H1 (cell line): ENCODE results near the gene GABRR3. TPM values are rescaled to one million over a fixed set of nuclear protein-coding genes. Genes with fewer than 3 reads are reported as not detected.

Experiments used
- CTCF ChIA-PET: fragments of 300-600 bp; sonication (Branson Sonifier 250); formaldehyde crosslinking; loops from one replicate; lab custom pipeline; 2021; ENCODE audit not compliant: partially characterized antibody; lab: Charles Lee
- POLR2A ChIA-PET: fragments of 300-600 bp; sonication (Branson Sonifier 250); formaldehyde crosslinking; loops from one replicate; lab custom pipeline; 2021; ENCODE audit warnings: inconsistent platforms; ENCODE audit not compliant: partially characterized antibody; lab: Charles Lee
- DNase-seq, 2 experiments: peaks; one replicate each; pipeline versions ENCODE4 v3.0.0 to v3.0.0-alpha.2; 2010 to 2022; ENCODE audit warnings: low spot score in 2 of 2, low read depth in 1 of 2, mixed read lengths in 1 of 2
- FAIRE-seq: peaks from 2 replicates; lab custom pipeline; 2011; peaks lifted over from hg19 to GRCh38; lab: Jason Lieb, UNC
- H2AFZ ChIP-seq: 2 replicates; pipeline ENCODE4 v1.8.1; 2012; ENCODE audit warnings: low read length, inconsistent platforms
- H2AK5ac ChIP-seq: 2 replicates; pipeline ENCODE4 v1.6.1; 2013; ENCODE audit warnings: low read depth, low read length
- H2BK120ac ChIP-seq: replicated peaks from 2 replicates; pipeline ENCODE3; 2013; ENCODE audit warnings: low read depth, low read length, inconsistent platforms
- H2BK12ac ChIP-seq: 2 replicates; pipeline ENCODE4 v1.6.1; 2013; ENCODE audit warnings: low read depth, low read length
- H2BK15ac ChIP-seq: 2 replicates; pipeline ENCODE4 v1.6.1; 2013; ENCODE audit warnings: low read length
- H2BK20ac ChIP-seq: 2 replicates; pipeline ENCODE4 v1.6.1; 2013; ENCODE audit warnings: low read length
- H2BK5ac ChIP-seq: 2 replicates; pipeline ENCODE4 v1.6.1; 2013; ENCODE audit warnings: low read depth, low read length
- H3K14ac ChIP-seq: 2 replicates; pipeline ENCODE4 v1.6.1; 2013; ENCODE audit warnings: inconsistent platforms; ENCODE audit not compliant: insufficient read length
- H3K18ac ChIP-seq: 2 replicates; pipeline ENCODE4 v1.6.1; 2013; ENCODE audit warnings: low read length; ENCODE audit errors: extremely low read depth
- H3K23ac ChIP-seq: 2 replicates; pipeline ENCODE4 v1.6.1; 2013; ENCODE audit warnings: inconsistent platforms; ENCODE audit not compliant: insufficient read length
- H3K23me2 ChIP-seq: 2 replicates; pipeline ENCODE4 v1.6.1; 2013; ENCODE audit warnings: low read depth, low read length
- H3K27ac ChIP-seq: 2 replicates; pipeline ENCODE4 v1.6.1; 2011; ENCODE audit warnings: low read depth, low read length, inconsistent platforms
- H3K27me3 ChIP-seq, 4 experiments: replicated peaks in 1 of 4; 1 replicate in 1 of 4; 2 replicates in 3 of 4; pipeline versions ENCODE4 v1.6.1 to v1.8.1; 2011 to 2013; ENCODE audit warnings: low read length in 3 of 4, mild to moderate bottlenecking in 3 of 4, inconsistent platforms in 2 of 4, mixed read lengths in 2 of 4, moderate library complexity in 1 of 4; ENCODE audit not compliant: control insufficient read depth in 3 of 4, insufficient read depth in 3 of 4; ENCODE audit errors: extremely low read depth in 1 of 4
- H3K36me3 ChIP-seq, 4 experiments: 2 replicates each; pipeline versions ENCODE4 v1.6.1 to v1.8.1; 2011 to 2013; ENCODE audit warnings: mild to moderate bottlenecking in 4 of 4, low read length in 3 of 4, moderate library complexity in 2 of 4, control low read depth in 1 of 4, inconsistent platforms in 1 of 4; ENCODE audit not compliant: insufficient read depth in 4 of 4, control insufficient read depth in 2 of 4
- H3K4ac ChIP-seq: replicated peaks from 2 replicates; pipeline ENCODE3; 2013; ENCODE audit warnings: low read length, low read depth, mixed read lengths, inconsistent platforms; ENCODE audit not compliant: insufficient read length
- H3K4me1 ChIP-seq, 4 experiments: replicated peaks in 1 of 4; 1 replicate in 1 of 4; 2 replicates in 3 of 4; pipeline versions ENCODE4 v1.6.1 to v1.8.1; 2011 to 2013; ENCODE audit warnings: low read length in 3 of 4, inconsistent platforms in 2 of 4, mixed read lengths in 1 of 4; ENCODE audit not compliant: insufficient read depth in 4 of 4, control insufficient read depth in 3 of 4
- H3K4me2 ChIP-seq, 2 experiments: 2 replicates each; pipeline versions ENCODE4 v1.6.1 to v1.8.1; 2011 to 2013; ENCODE audit warnings: low read depth in 2 of 2, low read length in 2 of 2, control low read depth in 1 of 2, inconsistent platforms in 1 of 2, mild to moderate bottlenecking in 1 of 2; ENCODE audit not compliant: insufficient read depth in 1 of 2
- H3K4me3 ChIP-seq, 4 experiments: fragments of 200-600, 300-600 bp in 1 of 4; sonication (generic), shearing (Covaris generic), sonication (Bioruptor Twin) in 1 of 4; 2 replicates each; pipeline versions ENCODE4 v1.5.1 to v1.8.1; 2011 to 2016; ENCODE audit warnings: low read length in 4 of 4, low read depth in 3 of 4, control low read depth in 2 of 4, inconsistent platforms in 2 of 4, mild to moderate bottlenecking in 2 of 4, mixed read lengths in 1 of 4, moderate library complexity in 1 of 4; ENCODE audit not compliant: insufficient read depth in 2 of 4; ENCODE audit errors: extremely low read depth in 1 of 4
- H3K56ac ChIP-seq: replicated peaks from 2 replicates; pipeline ENCODE3; 2013; ENCODE audit warnings: low read depth, mild to moderate bottlenecking, mixed read lengths, low read length, inconsistent platforms; ENCODE audit not compliant: insufficient read length
- H3K79me1 ChIP-seq: 2 replicates; pipeline ENCODE4 v1.6.1; 2013; ENCODE audit warnings: low read depth, low read length, control low read depth
- H3K79me2 ChIP-seq, 2 experiments: 2 replicates each; pipeline versions ENCODE4 v1.6.1 to v1.8.1; 2012 to 2013; ENCODE audit warnings: low read length in 2 of 2, mild to moderate bottlenecking in 2 of 2, inconsistent platforms in 1 of 2; ENCODE audit not compliant: insufficient read depth in 2 of 2, control insufficient read depth in 1 of 2
- H3K9ac ChIP-seq, 4 experiments: replicated peaks in 1 of 4; 1 replicate in 1 of 4; 2 replicates in 3 of 4; pipeline versions ENCODE4 v1.6.1 to v1.8.1; 2011 to 2013; ENCODE audit warnings: low read depth in 3 of 4, low read length in 3 of 4, control low read depth in 2 of 4, mild to moderate bottlenecking in 2 of 4, moderate library complexity in 2 of 4, inconsistent platforms in 1 of 4; ENCODE audit errors: extremely low read depth in 1 of 4
- H3K9me3 ChIP-seq, 2 experiments: 2 replicates each; pipeline versions ENCODE4 v1.6.1 to v1.8.1; 2012 to 2013; ENCODE audit warnings: mild to moderate bottlenecking in 2 of 2, moderate library complexity in 2 of 2, control low read depth in 1 of 2, inconsistent platforms in 1 of 2, low read depth in 1 of 2, low read length in 1 of 2, mixed read lengths in 1 of 2; ENCODE audit not compliant: insufficient read depth in 2 of 2
- H4K20me1 ChIP-seq, 2 experiments: replicated peaks in 1 of 2; 2 replicates each; pipeline versions ENCODE3 to v1.8.1; 2011 to 2013; ENCODE audit warnings: inconsistent platforms in 2 of 2, low read length in 2 of 2, mild to moderate bottlenecking in 1 of 2; ENCODE audit not compliant: insufficient read depth in 2 of 2, control insufficient read depth in 1 of 2
- H4K5ac ChIP-seq: 2 replicates; pipeline ENCODE4 v1.6.1; 2013; ENCODE audit warnings: low read length, low read depth, mixed read lengths, inconsistent platforms; ENCODE audit not compliant: insufficient read length
- H4K8ac ChIP-seq: 2 replicates; pipeline ENCODE4 v1.8.0; 2013; ENCODE audit warnings: mild to moderate bottlenecking, moderate library complexity, low read length, inconsistent platforms; ENCODE audit not compliant: insufficient read depth; ENCODE audit errors: extremely low read depth
- H4K91ac ChIP-seq: replicated peaks from 2 replicates; pipeline ENCODE3; 2013; ENCODE audit warnings: low read length, mixed read lengths, inconsistent platforms; ENCODE audit not compliant: insufficient read length
- BRCA1 ChIP-seq: IDR thresholded peaks from 2 replicates; pipeline ENCODE4 v1.6.1; 2012; ENCODE audit warnings: low read depth, low read length, improper control_type of control experiment
- CBX5 ChIP-seq: fragments of 300-800, 300-1000 bp; sonication (generic); IDR thresholded peaks from 2 replicates; pipeline ENCODE4 v1.7.1; 2016; ENCODE audit warnings: antibody characterized with exemption, low read length, low read depth
- EGR1 ChIP-seq: IDR thresholded peaks from 2 replicates; pipeline ENCODE4 v1.6.1; 2011; ENCODE audit warnings: low read depth, low read length, borderline replicate concordance
- MAFK ChIP-seq: IDR thresholded peaks from 2 replicates; pipeline ENCODE4 v1.6.1; 2012; ENCODE audit warnings: low read depth, mild to moderate bottlenecking, improper control_type of control experiment, low read length
- MAX ChIP-seq: IDR thresholded peaks from 2 replicates; pipeline ENCODE4 v1.6.1; 2012; ENCODE audit warnings: inconsistent platforms
- POU5F1 ChIP-seq: IDR thresholded peaks from 2 replicates; pipeline ENCODE4 v1.6.1; 2011; ENCODE audit warnings: low read depth, mild to moderate bottlenecking, low read length, moderate library complexity
- RXRA ChIP-seq: IDR thresholded peaks from 2 replicates; pipeline ENCODE4 v1.6.1; 2011; ENCODE audit warnings: low read depth, mild to moderate bottlenecking, low read length, moderate library complexity; ENCODE audit not compliant: insufficient read depth
- SIRT6 ChIP-seq: IDR thresholded peaks from one replicate; pipeline ENCODE4 v1.7.1; 2012; ENCODE audit warnings: low read length, inconsistent platforms
- SP1 ChIP-seq: IDR thresholded peaks from 2 replicates; pipeline ENCODE4 v1.6.1; 2011; ENCODE audit warnings: low read depth, low read length
- SRF ChIP-seq: IDR thresholded peaks from 2 replicates; pipeline ENCODE4 v1.6.1; 2011; ENCODE audit warnings: mild to moderate bottlenecking, low read depth, low read length, moderate library complexity
- TAF7 ChIP-seq: optimal IDR thresholded peaks from 2 replicates; pipeline ENCODE3; 2011; ENCODE audit warnings: low read depth, mild to moderate bottlenecking, inconsistent platforms, low read length, moderate library complexity, borderline replicate concordance
- TEAD4 ChIP-seq: IDR thresholded peaks from 2 replicates; pipeline ENCODE4 v1.6.1; 2012; ENCODE audit warnings: low read depth, low read length, inconsistent platforms, mixed read lengths
- ZNF274 ChIP-seq: IDR thresholded peaks from 2 replicates; pipeline ENCODE4 v1.7.0; 2012; ENCODE audit warnings: low read length, borderline replicate concordance; ENCODE audit errors: extremely low read depth
- WGBS, 2 experiments: shearing (Covaris generic) in 1 of 2; methylation state at CpG; one replicate each; pipeline versions ENCODE4 v1.1.6 to v1.1.7; 2013 to 2015; ENCODE audit warnings: low lambda C conversion rate in 2 of 2, mixed read lengths in 2 of 2, inconsistent platforms in 1 of 2, low coverage in 1 of 2, missing lambda C conversion rate in 1 of 2; ENCODE audit not compliant: insufficient replicate concordance in 2 of 2, insufficient coverage in 1 of 2, insufficient read length in 1 of 2; ENCODE audit errors: extremely low coverage in 1 of 2, missing lambda C conversion rate in 1 of 2; 5-methylcytosine and 5-hydroxymethylcytosine counted together
- polyA plus RNA-seq, 7 experiments: library from polyadenylated mRNA; depleted of rRNA in 3 of 7; stranded (reverse) in 5 of 7; unstranded in 2 of 7; fragments of >200 nt in 5 of 7; fragments of 200-250 nt in 2 of 7; gene quantifications; 1 replicate in 5 of 7; 2 replicates in 1 of 7; 4 replicates in 1 of 7; pipeline versions ENCODE4 v1.2.1 to v1.2.3, GENCODE V29; 2011 to 2013; ENCODE audit warnings: missing spikeins in 2 of 7, mixed read lengths in 2 of 7
- total RNA-seq: library from RNA; stranded (reverse); fragmentation: NEBNext Ultra II Directional; extraction: Animal tissue kit (Norgen Biotek cat#: 25700); gene quantifications from 2 replicates; pipeline ENCODE4 v1.2.1, GENCODE V29; 2021
- TF ChIP-seq, protein P1 (sequence below): IDR thresholded peaks from 2 replicates; pipeline ENCODE4 v1.6.1; 2011; ENCODE audit warnings: low read depth, mild to moderate bottlenecking, low read length; ENCODE audit not compliant: insufficient read depth

The GABRR3 gene
- total and polyA plus RNA-seq, 2 of the 8 experiments (the other 6 are each of a cell fraction or from before 2014, with no cell fraction given), result not detected

DNA sequence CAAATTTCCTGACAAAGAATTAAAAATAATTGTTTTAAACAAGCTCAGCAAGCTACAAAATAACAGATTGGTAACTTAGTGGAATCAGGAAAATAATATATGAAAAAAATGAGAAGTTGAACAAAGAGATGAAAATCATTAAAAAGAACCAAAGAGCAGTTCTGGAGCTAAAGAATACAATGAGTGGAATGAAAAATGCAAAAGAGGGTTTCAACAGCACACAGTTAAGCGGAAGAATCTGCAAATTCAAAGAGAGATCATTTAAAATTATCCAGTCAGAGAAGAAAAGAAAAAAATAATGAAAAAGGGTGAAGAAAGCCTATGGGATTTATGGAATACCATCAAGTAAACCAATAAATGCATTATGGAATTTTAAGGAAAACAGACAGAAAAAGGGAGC, 6.2 kb upstream of the GABRR3 start:
- no peak overlapping the region for H3K18ac ChIP-seq
- no peak for DNase-seq
- POLR2A ChIA-PET, result interaction anchor here (0.9 kb wide), 1 partner anchor 284 kb away, joined by 3 read pairs; no protein-coding TSS in a partner anchor
- TF ChIP-seq CBX5 (no peak), TEAD4 (no peak), ZNF274 (no peak), EGR1 (no peak), SIRT6 (no peak), MAFK (no peak), TAF7 (no peak), SRF (no peak), SP1 (no peak), POU5F1 (no peak), MAX (no peak), RXRA (no peak), BRCA1 (no peak)
- TF ChIP-seq, protein P1, sequence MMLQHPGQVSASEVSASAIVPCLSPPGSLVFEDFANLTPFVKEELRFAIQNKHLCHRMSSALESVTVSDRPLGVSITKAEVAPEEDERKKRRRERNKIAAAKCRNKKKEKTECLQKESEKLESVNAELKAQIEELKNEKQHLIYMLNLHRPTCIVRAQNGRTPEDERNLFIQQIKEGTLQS, result no peak

More for the DNA sequence above, 6.2 kb upstream of the GABRR3 start:
- H4K20me1 ChIP-seq, result no peaks in the 10 kb centered on the region
- H3K9ac ChIP-seq, result no peak overlapping the region
- no peak overlapping the region for H4K5ac ChIP-seq
- H2BK12ac ChIP-seq, result no peak overlapping the region
- no peaks in the 10 kb centered on the region for H3K36me3 ChIP-seq
- H2BK120ac ChIP-seq, result no peak overlapping the region
- H3K23me2 ChIP-seq, result peaks cover 2% of the 10 kb centered on the region; the same call in 1 of the 2 replicates
- H3K56ac ChIP-seq, result no peak overlapping the region
- H3K79me1 ChIP-seq, result no peaks in the 10 kb centered on the region
- no peak overlapping the region for H2AK5ac ChIP-seq
- H2BK15ac ChIP-seq, result no peak overlapping the region
- no peak overlapping the region for H3K27ac ChIP-seq
- no peak overlapping the region for H3K14ac ChIP-seq
- no peak for FAIRE-seq
- no peak overlapping the region for H3K4ac ChIP-seq
- H3K23ac ChIP-seq, result no peak overlapping the region
- H2BK20ac ChIP-seq, result no peak overlapping the region
- H3K4me2 ChIP-seq, result no peak overlapping the region
- H3K27me3 ChIP-seq, result no peaks in the 10 kb centered on the region
- H3K4me1 ChIP-seq, result no peaks in the 10 kb centered on the region
- H3K9me3 ChIP-seq, result no peaks in the 10 kb centered on the region
- no peak overlapping the region for H2AFZ ChIP-seq
- WGBS, 2 experiments, result 90% methylated on average over 1 of the region's 1 CpG; no CpG with 5 or more reads in 1 of the 2 experiments
- no peak overlapping the region for H2BK5ac ChIP-seq
- H3K4me3 ChIP-seq, result no peak overlapping the region
- H4K8ac ChIP-seq, result no peak overlapping the region
- H3K79me2 ChIP-seq, result no peaks in the 10 kb centered on the region
- CTCF ChIA-PET, result interaction anchor here (0.7 to 6.4 kb wide), 12 partner anchors 17 to 464 kb away, joined by 3 to 97 read pairs (median 14); no protein-coding TSS in a partner anchor
- H4K91ac ChIP-seq, result no peak overlapping the region
